Measurements from ENCODE around the gene PAQR4. TPM values are rescaled to one million over a fixed set of nuclear protein-coding genes. Genes with fewer than 3 reads are reported as not detected.
A peak's percentile ranks its signal among the peaks of the same experiment; 100 is the strongest.

PAQR4 gene
- polyA plus RNA-seq, 1 donor from 2014 or later, result 1.9 TPM

- Mint-ChIP-seq H3K36me3 (peaks cover 4% of the 10 kb centered on the region), H3K4me1 (peaks cover 15 to 18% (median 18%) of the 10 kb centered on the region in 3 donors), H3K27me3 (peaks cover 25% of the 10 kb centered on the region), H3K9me3 (peaks cover 0 to 2% (median 0%) of the 10 kb centered on the region in 3 donors), H3K27ac (peak overlapping the region in 1 of 3 donors; percentile 74), H3K4me3 (peak overlapping the region in 2 of 4 donors; percentile 80 to 85)
These were observed 2.9 kb upstream of the PAQR4 start for GRCh38 chr16:2966043-2966807.

- Mint-ChIP-seq H3K9me3 (peaks cover 0 to 2% (median 0%) of the 10 kb centered on the region in 3 donors), H3K27me3 (peaks cover 22% of the 10 kb centered on the region), H3K27ac (no peak overlapping the region), H3K4me3 (no peak overlapping the region), H3K4me1 (peaks cover 15 to 17% (median 16%) of the 10 kb centered on the region in 3 donors), H3K36me3 (peaks cover 4% of the 10 kb centered on the region)
These were observed 2.3 kb upstream of the PAQR4 start for GRCh38 chr16:2966808-2967191.

GRCh38 chr16:2967211-2967631 is 1.9 kb upstream of the PAQR4 start:
- Mint-ChIP-seq H3K4me1 (peaks cover 14 to 15% (median 14%) of the 10 kb centered on the region in 3 donors), H3K27me3 (peaks cover 24% of the 10 kb centered on the region), H3K27ac (no peak overlapping the region), H3K36me3 (peaks cover 4% of the 10 kb centered on the region), H3K4me3 (peak overlapping the region in 1 of 4 donors; percentile 51), H3K9me3 (peaks cover 0 to 2% (median 0%) of the 10 kb centered on the region in 3 donors)

- Mint-ChIP-seq H3K27ac (peak overlapping the region in 2 of 3 donors; percentile 78 to 89), H3K27me3 (peaks cover 27% of the 10 kb centered on the region), H3K4me3 (peak overlapping the region in 3 of 4 donors; percentile 51 to 93 (median 90)), H3K36me3 (peaks cover 4% of the 10 kb centered on the region), H3K4me1 (peaks cover 14 to 15% (median 14%) of the 10 kb centered on the region in 3 donors), H3K9me3 (peaks cover 0 to 2% (median 0%) of the 10 kb centered on the region in 3 donors)
These were observed 1.4 kb upstream of the PAQR4 start for GRCh38 chr16:2967721-2968161.

- Mint-ChIP-seq H3K4me3 (peak overlapping the region; percentile 79 to 93 (median 92)), H3K9me3 (peaks cover 0 to 2% (median 0%) of the 10 kb centered on the region in 3 donors), H3K4me1 (peaks cover 14 to 15% (median 14%) of the 10 kb centered on the region in 3 donors), H3K27me3 (peaks cover 27% of the 10 kb centered on the region), H3K27ac (peak overlapping the region in 2 of 3 donors; percentile 78 to 89), H3K36me3 (peaks cover 4% of the 10 kb centered on the region)
These were observed 795 bp upstream of the PAQR4 start for GRCh38 chr16:2968368-2968737.

- Mint-ChIP-seq H3K36me3 (peaks cover 4% of the 10 kb centered on the region), H3K27ac (peak overlapping the region in 1 of 3 donors; percentile 57), H3K27me3 (peaks cover 23% of the 10 kb centered on the region), H3K4me3 (peak overlapping the region; percentile 54 to 79 (median 70)), H3K9me3 (peaks cover 0 to 2% (median 0%) of the 10 kb centered on the region in 3 donors), H3K4me1 (peaks cover 12 to 15% (median 14%) of the 10 kb centered on the region in 3 donors)
These were observed 685 bp downstream of the PAQR4 start for GRCh38 chr16:2969545-2970521.

GRCh38 chr16:2970563-2970962 is 1.4 kb downstream of the PAQR4 start:
- H3K9me3 Mint-ChIP-seq, result peaks cover 0 to 2% (median 0%) of the 10 kb centered on the region in 3 donors
- peaks cover 8 to 11% (median 11%) of the 10 kb centered on the region in 3 donors for H3K4me1 Mint-ChIP-seq
- peaks cover 4% of the 10 kb centered on the region for H3K36me3 Mint-ChIP-seq
- H3K27me3 Mint-ChIP-seq, result peaks cover 18% of the 10 kb centered on the region
- H3K27ac Mint-ChIP-seq, result peak overlapping the region in 2 of 3 donors; percentile 57 to 65
- peak overlapping the region; percentile 54 to 85 (median 72) for H3K4me3 Mint-ChIP-seq

GRCh38 chr16:2971134-2971984 is 2.2 kb downstream of the PAQR4 start:
- H3K4me1 Mint-ChIP-seq, result peaks cover 8 to 11% (median 8%) of the 10 kb centered on the region in 3 donors
- H3K27ac Mint-ChIP-seq, result peak overlapping the region in 2 of 3 donors; percentile 6 to 65
- H3K27me3 Mint-ChIP-seq, result peaks cover 16% of the 10 kb centered on the region
- H3K36me3 Mint-ChIP-seq, result peaks cover 4% of the 10 kb centered on the region
- peaks cover 0 to 2% (median 0%) of the 10 kb centered on the region in 3 donors for H3K9me3 Mint-ChIP-seq
- H3K4me3 Mint-ChIP-seq, result peak overlapping the region; percentile 54 to 85 (median 72)

GRCh38 chr16:2971985-2972784 is 3.0 kb downstream of the PAQR4 start:
- peak overlapping the region in 2 of 3 donors; percentile 6 to 51 for H3K27ac Mint-ChIP-seq
- H3K36me3 Mint-ChIP-seq, result peaks cover 4% of the 10 kb centered on the region
- H3K4me1 Mint-ChIP-seq, result peaks cover 8 to 11% (median 8%) of the 10 kb centered on the region in 3 donors
- H3K4me3 Mint-ChIP-seq, result peak overlapping the region in 1 of 4 donors; percentile 73
- peaks cover 16% of the 10 kb centered on the region for H3K27me3 Mint-ChIP-seq
- H3K9me3 Mint-ChIP-seq, result peaks cover 0 to 2% (median 0%) of the 10 kb centered on the region in 3 donors

- peaks cover 4% of the 10 kb centered on the region for H3K36me3 Mint-ChIP-seq
- peaks cover 5 to 9% (median 7%) of the 10 kb centered on the region in 3 donors for H3K4me1 Mint-ChIP-seq
- peak overlapping the region in 1 of 4 donors; percentile 73 for H3K4me3 Mint-ChIP-seq
- H3K9me3 Mint-ChIP-seq, result peaks cover 0 to 2% (median 0%) of the 10 kb centered on the region in 3 donors
- peaks cover 13% of the 10 kb centered on the region for H3K27me3 Mint-ChIP-seq
- H3K27ac Mint-ChIP-seq, result no peak overlapping the region
These were observed 3.9 kb downstream of the PAQR4 start for GRCh38 chr16:2973093-2973492.

GRCh38 chr16:2973605-2974318 is 4.6 kb downstream of the PAQR4 start:
- peak overlapping the region in 1 of 4 donors; percentile 73 for H3K4me3 Mint-ChIP-seq
- H3K27ac Mint-ChIP-seq, result no peak overlapping the region
- H3K27me3 Mint-ChIP-seq, result peaks cover 7% of the 10 kb centered on the region
- no peaks in the 10 kb centered on the region for H3K9me3 Mint-ChIP-seq
- H3K36me3 Mint-ChIP-seq, result peaks cover 4% of the 10 kb centered on the region
- H3K4me1 Mint-ChIP-seq, result peaks cover under 1 to 3% (median 2%) of the 10 kb centered on the region in 3 donors

GRCh38 chr16:2974319-2975056 is 5.3 kb downstream of the PAQR4 start:
- Mint-ChIP-seq H3K4me1 (peaks cover 0 to 3% (median 0%) of the 10 kb centered on the region in 3 donors), H3K27me3 (peaks cover 7% of the 10 kb centered on the region), H3K36me3 (peaks cover 4% of the 10 kb centered on the region), H3K4me3 (no peak overlapping the region), H3K27ac (no peak overlapping the region), H3K9me3 (no peaks in the 10 kb centered on the region)

Measured in IgD-negative memory B cell (primary cell).